ENCODE data around the gene TMCC3. TPM values are rescaled to one million over a fixed set of nuclear protein-coding genes. Genes with fewer than 3 reads are reported as not detected.

The TMCC3 gene
- total RNA-seq, 1 experiment from 2014 or later, result 2.2 TPM

GRCh38 chr12:94566345-94566744, 84.0 kb downstream of the TMCC3 start:
- Mint-ChIP-seq H3K27me3 (ENCODE audit: low read depth) (no peaks in the 10 kb centered on the region), H3K4me3 (no peak overlapping the region), H3K27ac (no peak overlapping the region), H3K36me3 (no peaks in the 10 kb centered on the region), H3K9me3 (no peaks in the 10 kb centered on the region), H3K4me1 (peaks cover 9% of the 10 kb centered on the region)
- no peak for ATAC-seq
- CTCF ChIA-PET, result no interaction called here
- TF ChIP-seq ZNF532 (CRISPR knock-in tag; IDR thresholded peaks at IDR 0.05; ENCODE audit: borderline replicate concordance) (no peak), SMAD4 (CRISPR knock-in tag; IDR thresholded peaks at IDR 0.05) (no peak), ARID4B (CRISPR knock-in tag; IDR thresholded peaks at IDR 0.05; ENCODE audit: borderline replicate concordance) (no peak), ATF2 (CRISPR knock-in tag; IDR thresholded peaks at IDR 0.05; ENCODE audit: borderline replicate concordance, low read depth) (no peak), PRRX2 (CRISPR knock-in tag; IDR thresholded peaks at IDR 0.05) (no peak), USF1 (CRISPR knock-in tag; IDR thresholded peaks at IDR 0.05) (no peak)
- no peak for DNase-seq (ENCODE audit: low spot score)
- POLR2A ChIA-PET, result no interaction called here

DNA sequence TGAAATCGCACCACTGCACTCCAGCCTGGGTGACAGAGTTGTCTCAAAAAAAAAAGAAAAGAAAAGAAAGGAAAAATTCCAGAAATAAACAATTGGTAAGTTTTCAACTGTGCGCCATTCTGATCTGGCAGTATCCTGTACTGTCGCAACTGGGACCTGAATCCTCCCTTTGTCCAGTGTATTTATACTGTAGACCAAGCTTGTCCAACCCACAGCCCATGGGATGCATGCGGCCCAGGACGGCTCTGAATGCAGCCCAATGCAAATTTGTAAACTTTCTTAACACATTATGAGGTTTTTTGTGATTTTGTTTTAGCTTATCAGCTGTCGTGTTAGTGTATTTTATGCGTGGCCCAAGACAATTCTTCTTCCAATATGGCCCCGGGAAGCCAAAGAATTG, 84.7 kb downstream of the TMCC3 start:
- H3K9me3 Mint-ChIP-seq, result no peaks in the 10 kb centered on the region
- ChIA-PET POLR2A (no interaction called here), CTCF (no interaction called here)
- no peaks in the 10 kb centered on the region for H3K27me3 Mint-ChIP-seq (ENCODE audit: low read depth)
- DNase-seq (ENCODE audit: low spot score) (no peak), ATAC-seq (no peak)
- no peak overlapping the region for H3K4me3 Mint-ChIP-seq
- peaks cover 16% of the 10 kb centered on the region for H3K4me1 Mint-ChIP-seq
- H3K36me3 Mint-ChIP-seq, result no peaks in the 10 kb centered on the region
- no peak overlapping the region for H3K27ac Mint-ChIP-seq
- TF ChIP-seq MLX (CRISPR knock-in tag; IDR thresholded peaks at IDR 0.05), result no peak
- TF ChIP-seq FOXK1 (CRISPR knock-in tag; IDR thresholded peaks at IDR 0.05), result no peak
- TF ChIP-seq GTF2I (CRISPR knock-in tag; conservative IDR thresholded peaks at IDR 0.05), result no peak
- TF ChIP-seq ATF6 (CRISPR knock-in tag; IDR thresholded peaks at IDR 0.05), result no peak
- no peak for TF ChIP-seq MYBL2 (CRISPR knock-in tag; IDR thresholded peaks at IDR 0.05)
- no peak for TF ChIP-seq PRRX2 (CRISPR knock-in tag; IDR thresholded peaks at IDR 0.05)
- TF ChIP-seq ESRRA (CRISPR knock-in tag; IDR thresholded peaks at IDR 0.05; ENCODE audit: borderline replicate concordance), result no peak
- TF ChIP-seq FOXJ3 (CRISPR knock-in tag; IDR thresholded peaks at IDR 0.05; ENCODE audit: borderline replicate concordance), result no peak
- TF ChIP-seq ATF1 (CRISPR knock-in tag; IDR thresholded peaks at IDR 0.05), result no peak
- no peak for TF ChIP-seq GRHL2 (CRISPR knock-in tag; IDR thresholded peaks at IDR 0.05; ENCODE audit: insufficient replicate concordance, severe bottlenecking)
- no peak for TF ChIP-seq CREM (CRISPR knock-in tag; IDR thresholded peaks at IDR 0.05)
- no peak for TF ChIP-seq ZNF425 (CRISPR knock-in tag; conservative IDR thresholded peaks at IDR 0.05)
- TF ChIP-seq KAT7 (CRISPR knock-in tag; IDR thresholded peaks at IDR 0.05; ENCODE audit: borderline replicate concordance), result no peak
- TF ChIP-seq ZBTB21 (CRISPR knock-in tag; IDR thresholded peaks at IDR 0.05; ENCODE audit: borderline replicate concordance), result no peak
- no peak for TF ChIP-seq ZNF263 (CRISPR knock-in tag; IDR thresholded peaks at IDR 0.05; ENCODE audit: low read depth)
